Heart left ventricle (tissue), 16 donors: ENCODE results near the gene SPOPL. TPM values are rescaled to one million over a fixed set of nuclear protein-coding genes. Genes with fewer than 3 reads are reported as not detected.
"Not testable (repeated sequence)": the region's sequence is repeated elsewhere in the genome, so short reads cannot be mapped to it uniquely, and the experiment has no call there.

Experiments
- ATAC-seq, 4 donors: fragments of 200-7000 bp; cut with Tn5 transposase; one replicate each; pipeline ENCODE4 v1.9.1; 2020 to 2022; ENCODE audit warnings: moderate library complexity in 4 of 4, mild to moderate bottlenecking in 3 of 4, moderate number of reproducible peaks in 1 of 4
- DNase-seq, 5 donors: peaks; one replicate each; pipeline ENCODE4 v3.0.0-alpha.2; 2020
- H3K27ac ChIP-seq, 12 donors: fragments of 200-600 bp; sonication (generic) in 4 of 12; one replicate each; pipeline versions ENCODE4 v1.5.0 to v1.8.0; 2016 to 2022; ENCODE audit warnings: mild to moderate bottlenecking in 2 of 12
- H3K27me3 ChIP-seq, 9 donors: fragments of 200-600 bp; sonication (generic) in 2 of 9; one replicate each; pipeline versions ENCODE4 v1.5.1 to v1.8.0; 2016 to 2022; ENCODE audit warnings: mild to moderate bottlenecking in 3 of 9
- H3K36me3 ChIP-seq, 9 donors: fragments of 200-600 bp; sonication (generic) in 2 of 9; one replicate each; pipeline versions ENCODE4 v1.5.0 to v1.8.0; 2018 to 2022; ENCODE audit warnings: mild to moderate bottlenecking in 2 of 9
- H3K4me1 ChIP-seq, 12 donors: fragments of 200-600 bp; sonication (generic) in 4 of 12; one replicate each; pipeline versions ENCODE4 v1.5.0 to v1.8.0; 2016 to 2022; ENCODE audit warnings: mild to moderate bottlenecking in 3 of 12
- H3K4me3 ChIP-seq, 12 donors: fragments of 200-600 bp; sonication (generic) in 4 of 12; one replicate each; pipeline versions ENCODE4 v1.5.0 to v1.8.0; 2017 to 2022; ENCODE audit warnings: mild to moderate bottlenecking in 9 of 12, moderate library complexity in 4 of 12
- H3K9me3 ChIP-seq, 12 donors: fragments of 200-600 bp; sonication (generic) in 4 of 12; one replicate each; pipeline versions ENCODE4 v1.5.0 to v1.8.0; 2016 to 2022; ENCODE audit warnings: mild to moderate bottlenecking in 1 of 12
- POLR2A ChIP-seq, 2 donors: fragments of 450-650 bp; IDR thresholded peaks; one replicate each; pipeline ENCODE4 v1.6.1; 2017; ENCODE audit warnings: antibody characterized with exemption in 2 of 2, mild to moderate bottlenecking in 2 of 2, moderate library complexity in 2 of 2
- whole genome bisulfite sequencing, 4 donors: extraction: QIAGEN DNeasy Blood & Tissue Kit in 2 of 4; methylation state at CpG; one replicate each; pipeline versions ENCODE4 v1.1.5 to v1.1.7; 2013 to 2018; 5-methylcytosine and 5-hydroxymethylcytosine counted together
- intact Hi-C, 10 donors: fragments of 100-400 bp; cut with DNase I; formaldehyde crosslinking; loops; one replicate each; pipeline versions ENCODE4 v1.11.1 to v1.14.2; 2022
- polyA plus RNA-seq, 2 donors: library from polyadenylated mRNA; stranded (reverse); fragments of 200-250 nt; gene quantifications; one replicate each; pipeline ENCODE4 v1.2.3, GENCODE V29; 2013
- total RNA-seq, 9 donors: library from RNA; depleted of rRNA in 2 of 9; stranded (reverse); fragments of >200 nt in 2 of 9; fragmentation: NEBNext Ultra II Directional in 3 of 9; extraction: Animal tissue kit (Norgen Biotek cat#: 25700) in 3 of 9; gene quantifications; one replicate each; pipeline versions ENCODE4 v1.1.0 to v1.2.4, GENCODE V29; 2016 to 2023
- TF ChIP-seq, protein P1 (sequence below), 12 donors: fragments of 200-600 bp; sonication (generic) in 4 of 12; IDR thresholded peaks; one replicate each; pipeline versions ENCODE4 v1.5.0 to v1.8.0; 2018 to 2022; ENCODE audit warnings: antibody characterized with exemption in 12 of 12, mild to moderate bottlenecking in 5 of 12
- donor health status: ischemic (EF 13 %, LVEDD 7.1; RV severe dilation, severe dysfunction).
- donor health status: healthy with polysubstance abuse.
- donor health status: DM: no; HTN: yes; CAD: no.
- donor health status: DM: no; HTN: no; CAD: no.
- donor health status: ischemic (EF 25% LVEDD 6.9; RV normal size, moderate dysfunction).
- donor health status: ischemic (EF 25% LVEDD 5.7; RV mildly dilated, moderate dysfunction).
- donor health status: healthy.
- donor health status: DM: yes; HTN: yes; CAD: no.
- donor health status: ischemic (EF 35%, LVEDD 5.7; RV mildly dilated, moderate dysfunction).
- donor health status: nonischemic (EF 11% LVEDD 7.7; RV severe dilation, severe dysfunction).
- donor health status: DM: yes; HTN: yes; CAD: no.
- donor health status: PGD.
- donor health status: ischemic (EF 29% LVEDD 5.4; RV normal size, mild dysfunction).
- donor health status: nonischemic (EF 23%, LVEDD 6.1; RV moderate dilation, normal function).

The SPOPL gene
- total and polyA plus RNA-seq, 11 donors = 3.0 to 20.6 (median 14.9) TPM

DNA sequence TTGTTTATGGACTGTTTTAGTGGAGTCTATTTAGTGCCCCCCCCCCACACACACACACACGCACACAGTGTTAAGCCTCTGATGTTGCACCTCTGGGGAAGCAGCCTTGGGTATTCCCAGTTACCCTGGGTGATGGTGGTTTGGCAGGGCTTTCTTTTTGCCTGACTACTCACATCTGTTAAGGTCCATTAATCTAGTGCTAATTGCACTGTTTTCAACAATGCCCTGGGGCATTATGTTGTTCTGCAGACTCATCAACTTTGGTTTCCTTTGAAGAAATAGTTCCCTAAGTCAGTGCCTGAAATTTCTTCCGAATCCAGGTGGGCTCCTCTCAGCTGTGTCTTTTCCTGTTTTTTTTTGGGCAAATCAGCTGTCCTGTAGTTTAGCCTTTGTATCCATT is 34.7 kb downstream of the SPOPL start:
- ATAC-seq (no peak), DNase-seq (no peak)
- Histone ChIP-seq H3K36me3 (peaks cover 0 to 10% (median 3%) of the 10 kb centered on the region in 9 donors), H3K9me3 (peaks cover 0 to 21% (median 3%) of the 10 kb centered on the region in 12 donors), H3K4me3 (no peak overlapping the region), H3K27ac (no peak overlapping the region), H3K4me1 (peaks cover 0 to 21% (median 8%) of the 10 kb centered on the region in 12 donors), H3K27me3 (no peaks in the 10 kb centered on the region)
- intact Hi-C loops = no loop called here
- 82 to 88% (median 85%) methylated on average over 2 of the region's 2 CpGs for WGBS, 4 donors
- TF ChIP-seq, protein P1, sequence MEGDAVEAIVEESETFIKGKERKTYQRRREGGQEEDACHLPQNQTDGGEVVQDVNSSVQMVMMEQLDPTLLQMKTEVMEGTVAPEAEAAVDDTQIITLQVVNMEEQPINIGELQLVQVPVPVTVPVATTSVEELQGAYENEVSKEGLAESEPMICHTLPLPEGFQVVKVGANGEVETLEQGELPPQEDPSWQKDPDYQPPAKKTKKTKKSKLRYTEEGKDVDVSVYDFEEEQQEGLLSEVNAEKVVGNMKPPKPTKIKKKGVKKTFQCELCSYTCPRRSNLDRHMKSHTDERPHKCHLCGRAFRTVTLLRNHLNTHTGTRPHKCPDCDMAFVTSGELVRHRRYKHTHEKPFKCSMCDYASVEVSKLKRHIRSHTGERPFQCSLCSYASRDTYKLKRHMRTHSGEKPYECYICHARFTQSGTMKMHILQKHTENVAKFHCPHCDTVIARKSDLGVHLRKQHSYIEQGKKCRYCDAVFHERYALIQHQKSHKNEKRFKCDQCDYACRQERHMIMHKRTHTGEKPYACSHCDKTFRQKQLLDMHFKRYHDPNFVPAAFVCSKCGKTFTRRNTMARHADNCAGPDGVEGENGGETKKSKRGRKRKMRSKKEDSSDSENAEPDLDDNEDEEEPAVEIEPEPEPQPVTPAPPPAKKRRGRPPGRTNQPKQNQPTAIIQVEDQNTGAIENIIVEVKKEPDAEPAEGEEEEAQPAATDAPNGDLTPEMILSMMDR (IDR thresholded peaks at IDR 0.05) = no peak
- TF ChIP-seq POLR2A (IDR thresholded peaks at IDR 0.05) = no peak

GRCh38 chr2:138536740-138537139 is 35.2 kb downstream of the SPOPL start:
- DNase-seq = no peak

DNA sequence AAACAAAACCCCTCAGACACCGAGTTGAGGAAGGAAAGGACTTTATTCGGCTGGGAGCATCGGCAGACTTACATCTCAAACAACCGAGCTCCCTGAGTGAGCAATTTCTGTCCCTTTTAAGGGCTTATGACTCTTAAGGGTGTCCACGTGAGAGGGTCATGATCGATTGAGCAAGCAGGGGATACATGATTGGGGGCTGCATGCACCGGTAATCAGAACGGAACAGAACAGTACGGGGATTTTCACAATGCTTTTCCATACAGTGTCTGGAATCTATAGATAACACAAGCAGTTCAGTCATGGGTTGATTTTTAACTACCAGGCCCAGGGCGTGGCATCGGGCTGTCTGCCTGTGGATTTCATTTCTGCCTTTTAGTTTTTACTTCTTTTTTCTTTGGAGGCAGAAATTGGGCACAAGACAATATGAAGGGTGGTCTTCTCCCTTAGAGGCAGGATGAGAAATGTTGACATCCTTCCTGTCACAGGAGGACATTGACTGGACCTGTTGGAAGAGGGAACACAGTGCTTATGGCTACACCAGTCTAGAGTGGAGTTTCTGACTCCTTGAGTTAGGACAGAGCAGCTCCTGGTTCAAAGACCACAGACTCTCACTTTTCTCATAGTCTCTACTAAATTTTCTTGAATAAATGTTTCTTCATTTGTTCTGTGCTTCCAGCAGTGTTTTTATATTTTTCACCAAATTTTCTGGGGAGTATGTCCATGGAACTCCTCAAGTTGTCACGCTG is 35.8 kb downstream of the SPOPL start:
- Histone ChIP-seq H3K9me3 (peaks cover 0 to 21% (median 3%) of the 10 kb centered on the region in 12 donors), H3K27ac (no peak overlapping the region), H3K4me1 (peaks cover 0 to 12% (median 0%) of the 10 kb centered on the region in 12 donors), H3K27me3 (no peaks in the 10 kb centered on the region), H3K4me3 (no peak overlapping the region), H3K36me3 (peaks cover 0 to 10% (median 3%) of the 10 kb centered on the region in 9 donors)
- no peak for TF ChIP-seq POLR2A (IDR thresholded peaks at IDR 0.05)
- TF ChIP-seq, protein P1 (IDR thresholded peaks at IDR 0.05) = no peak
- ATAC-seq (no peak), DNase-seq (no peak)
- intact Hi-C loops = no loop called here
- 86 to 93% (median 91%) methylated on average over 12 of the region's 12 CpGs for WGBS, 4 donors

More at GRCh38 chr2:138536740-138537139, 35.2 kb downstream of the SPOPL start:
- peaks cover 0 to 10% (median 3%) of the 10 kb centered on the region in 9 donors for H3K36me3 ChIP-seq
- intact Hi-C loops = no loop called here
- H3K4me1 ChIP-seq = peaks cover 0 to 16% (median 4%) of the 10 kb centered on the region in 12 donors
- no peaks in the 10 kb centered on the region for H3K27me3 ChIP-seq
- peaks cover 0 to 21% (median 3%) of the 10 kb centered on the region in 12 donors for H3K9me3 ChIP-seq
- no peak overlapping the region for H3K4me3 ChIP-seq
- 98 to 100% (median 98%) methylated on average over 2 of the region's 2 CpGs for WGBS, 4 donors
- no peak overlapping the region for H3K27ac ChIP-seq
- no peak for ATAC-seq
- TF ChIP-seq, protein P1 (IDR thresholded peaks at IDR 0.05) = no peak
- no peak for TF ChIP-seq POLR2A (IDR thresholded peaks at IDR 0.05)

- H3K4me1 ChIP-seq, H3K27me3 ChIP-seq, H3K36me3 ChIP-seq, H3K4me3 ChIP-seq, H3K9me3 ChIP-seq, intact Hi-C loops, H3K27ac ChIP-seq, ATAC-seq, DNase-seq: not testable (repeated sequence)
- 95 to 98% (median 97%) methylated on average over 11 to 12 of the region's 12 CpGs for WGBS, 4 donors
Measured at GRCh38 chr2:138544206-138544605, 42.6 kb downstream of the SPOPL start.
